Uterus (tissue), 4 donors: ENCODE results near the gene CCL14. TPM values are rescaled to one million over a fixed set of nuclear protein-coding genes. Genes with fewer than 3 reads are reported as not detected.
A peak's percentile ranks its signal among the peaks of the same experiment; 100 is the strongest.

Experiments used
- DNase-seq, 2 donors: peaks; one replicate each; pipeline ENCODE4 v3.0.0-alpha.2; 2019 to 2020
- H3K27ac ChIP-seq, 2 donors: fragments of 200-600 bp; sonication (generic); 1 replicate in 1 of 2; 2 replicates in 1 of 2; pipeline ENCODE4 v1.5.1; 2016 to 2018
- H3K27me3 ChIP-seq, 2 donors: fragments of 200-600 bp; sonication (generic); one replicate each; pipeline ENCODE4 v1.5.1; 2018 to 2019; ENCODE audit warnings: control low read depth in 1 of 2
- H3K36me3 ChIP-seq, 2 donors: fragments of 200-600 bp; sonication (generic); one replicate each; pipeline ENCODE4 v1.5.1; 2019; ENCODE audit warnings: control low read depth in 1 of 2
- H3K4me1 ChIP-seq, 2 donors: fragments of 200-600 bp; sonication (generic); one replicate each; pipeline ENCODE4 v1.5.1; 2018 to 2019; ENCODE audit warnings: control low read depth in 1 of 2
- H3K4me3 ChIP-seq, 2 donors: fragments of 200-600 bp; sonication (generic); 1 replicate in 1 of 2; 2 replicates in 1 of 2; pipeline ENCODE4 v1.5.1; 2018 to 2019; ENCODE audit warnings: mild to moderate bottlenecking in 1 of 2
- H3K9me3 ChIP-seq, 2 donors: fragments of 200-600 bp; sonication (generic); one replicate each; pipeline ENCODE4 v1.5.1; 2019; ENCODE audit warnings: control low read depth in 1 of 2
- POLR2A ChIP-seq, 2 donors: fragments of 450-650 bp; IDR thresholded peaks; one replicate each; pipeline ENCODE4 v1.6.1; 2016; ENCODE audit warnings: antibody characterized with exemption in 2 of 2, mild to moderate bottlenecking in 1 of 2, moderate library complexity in 1 of 2
- intact Hi-C: fragments of 100-400 bp; cut with DNase I; formaldehyde crosslinking; loops from one replicate; pipeline ENCODE4 v1.15.1; 2023; ENCODE audit warnings: low total_unique reads
- total RNA-seq, 4 donors: library from RNA; depleted of rRNA in 3 of 4; stranded (reverse); fragments of >200 nt in 3 of 4; gene quantifications; one replicate each; pipeline versions ENCODE4 v1.1.0 to v1.2.4, GENCODE V29; 2014 to 2023
- TF ChIP-seq, protein P1 (sequence below), 4 experiments: fragments of 200-600 bp in 2 of 4; fragments of 450-650 bp in 2 of 4; sonication (generic) in 2 of 4; IDR thresholded peaks; one replicate each; pipeline ENCODE4 v1.5.1; 2016 to 2019; ENCODE audit warnings: antibody characterized with exemption in 4 of 4, mild to moderate bottlenecking in 2 of 4, moderate library complexity in 1 of 4
- donor health status: DM: yes; HTN: yes; CAD: no.

Gene CCL14
- 100 to 1,000 TPM in 3 of 4 donors, under 1 TPM in 1; 0.97 to 165 (median 143) TPM for total RNA-seq

DNA sequence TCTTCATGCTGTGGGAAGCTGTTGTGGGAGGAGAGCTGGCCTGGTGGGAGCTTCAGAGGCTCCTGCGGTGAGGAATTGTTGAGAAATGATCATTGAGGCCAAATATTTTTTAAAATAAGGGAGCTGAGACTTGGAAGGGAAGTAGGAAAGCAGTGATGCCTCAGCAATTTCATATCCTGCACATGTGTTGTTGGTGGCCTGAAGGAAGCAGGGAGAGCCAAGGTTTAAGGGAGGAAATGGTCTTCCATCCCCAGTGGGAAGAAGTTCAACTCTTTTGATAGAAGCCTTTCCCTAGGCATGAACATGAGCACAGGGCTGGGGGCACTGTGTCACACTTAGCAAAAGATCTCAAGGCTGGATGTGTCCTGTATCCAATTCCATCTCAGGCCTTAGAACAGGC, at the start of gene CCL14:
TSS of gene CCL14 (minus strand) at position 87 of the 400 bp plus-strand sequence. CDS start at position 7, 80 bp downstream.
- no peaks in the 10 kb centered on the region for H3K27me3 ChIP-seq
- H3K4me3 ChIP-seq: peak within 1 kb of the TSS in 1 of 2 donors; percentile 13
- intact Hi-C loops: no loop called here
- H3K36me3 ChIP-seq: no peaks in the 10 kb centered on the region
- DNase-seq: no peak
- no peaks in the 10 kb centered on the region for H3K9me3 ChIP-seq
- H3K4me1 ChIP-seq: no peaks in the 10 kb centered on the region
- peak within 1 kb of the TSS in 1 of 2 donors; percentile 34 for H3K27ac ChIP-seq
- TF ChIP-seq, protein P1, sequence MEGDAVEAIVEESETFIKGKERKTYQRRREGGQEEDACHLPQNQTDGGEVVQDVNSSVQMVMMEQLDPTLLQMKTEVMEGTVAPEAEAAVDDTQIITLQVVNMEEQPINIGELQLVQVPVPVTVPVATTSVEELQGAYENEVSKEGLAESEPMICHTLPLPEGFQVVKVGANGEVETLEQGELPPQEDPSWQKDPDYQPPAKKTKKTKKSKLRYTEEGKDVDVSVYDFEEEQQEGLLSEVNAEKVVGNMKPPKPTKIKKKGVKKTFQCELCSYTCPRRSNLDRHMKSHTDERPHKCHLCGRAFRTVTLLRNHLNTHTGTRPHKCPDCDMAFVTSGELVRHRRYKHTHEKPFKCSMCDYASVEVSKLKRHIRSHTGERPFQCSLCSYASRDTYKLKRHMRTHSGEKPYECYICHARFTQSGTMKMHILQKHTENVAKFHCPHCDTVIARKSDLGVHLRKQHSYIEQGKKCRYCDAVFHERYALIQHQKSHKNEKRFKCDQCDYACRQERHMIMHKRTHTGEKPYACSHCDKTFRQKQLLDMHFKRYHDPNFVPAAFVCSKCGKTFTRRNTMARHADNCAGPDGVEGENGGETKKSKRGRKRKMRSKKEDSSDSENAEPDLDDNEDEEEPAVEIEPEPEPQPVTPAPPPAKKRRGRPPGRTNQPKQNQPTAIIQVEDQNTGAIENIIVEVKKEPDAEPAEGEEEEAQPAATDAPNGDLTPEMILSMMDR (IDR thresholded peaks at IDR 0.05): no peak
- no peak for TF ChIP-seq POLR2A (IDR thresholded peaks at IDR 0.05)

GRCh38 chr17:36036235-36036634, 49.7 kb upstream of the CCL14 start:
- H3K27me3 ChIP-seq: no peaks in the 10 kb centered on the region
- no peak overlapping the region for H3K4me3 ChIP-seq
- H3K4me1 ChIP-seq: no peaks in the 10 kb centered on the region
- TF ChIP-seq POLR2A (IDR thresholded peaks at IDR 0.05): no peak
- TF ChIP-seq, protein P1 (IDR thresholded peaks at IDR 0.05): no peak
- no peak overlapping the region for H3K27ac ChIP-seq
- DNase-seq: no peak
- no peaks in the 10 kb centered on the region for H3K9me3 ChIP-seq
- H3K36me3 ChIP-seq: no peaks in the 10 kb centered on the region
- intact Hi-C loops: no loop called here

GRCh38 chr17:36034127-36034526, 47.6 kb upstream of the CCL14 start:
- no peak for DNase-seq
- intact Hi-C loops: no loop called here
- Histone ChIP-seq H3K27me3 (no peaks in the 10 kb centered on the region), H3K27ac (no peak overlapping the region), H3K36me3 (no peaks in the 10 kb centered on the region), H3K4me3 (no peak overlapping the region), H3K4me1 (no peaks in the 10 kb centered on the region), H3K9me3 (no peaks in the 10 kb centered on the region)
- TF ChIP-seq POLR2A (IDR thresholded peaks at IDR 0.05): no peak
- TF ChIP-seq, protein P1 (IDR thresholded peaks at IDR 0.05): no peak

GRCh38 chr17:36030956-36031355, 44.4 kb upstream of the CCL14 start:
- no peak for DNase-seq
- Histone ChIP-seq H3K4me1 (no peaks in the 10 kb centered on the region), H3K27ac (no peak overlapping the region), H3K9me3 (no peaks in the 10 kb centered on the region), H3K36me3 (no peaks in the 10 kb centered on the region), H3K27me3 (no peaks in the 10 kb centered on the region), H3K4me3 (no peak overlapping the region)
- intact Hi-C loops: no loop called here
- TF ChIP-seq, protein P1 (IDR thresholded peaks at IDR 0.05): no peak
- no peak for TF ChIP-seq POLR2A (IDR thresholded peaks at IDR 0.05)

DNA sequence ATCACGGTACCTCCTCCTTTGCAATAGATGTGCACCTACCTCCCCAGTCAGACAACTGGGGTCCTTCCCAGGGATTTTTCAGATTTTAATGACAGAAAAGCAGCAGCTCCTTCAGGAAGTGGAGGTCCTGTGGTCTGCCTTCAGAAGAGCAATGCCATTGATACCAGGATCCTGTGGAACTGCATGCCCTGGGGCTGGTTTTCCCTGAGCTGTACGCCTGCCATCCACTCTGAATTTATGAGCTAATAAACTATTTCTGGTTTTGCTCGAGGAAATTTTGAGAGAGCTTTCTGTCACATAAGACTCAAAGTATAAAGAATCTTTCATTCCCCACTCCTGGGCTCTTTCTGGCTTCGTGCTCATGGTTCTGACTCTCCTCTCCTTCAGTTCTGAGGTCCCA, 41.2 kb upstream of the CCL14 start:
- DNase-seq: no peak
- intact Hi-C loops: no loop called here

More for the DNA sequence above, 41.2 kb upstream of the CCL14 start:
- Histone ChIP-seq H3K4me1 (no peaks in the 10 kb centered on the region), H3K4me3 (no peak overlapping the region), H3K36me3 (no peaks in the 10 kb centered on the region), H3K27ac (no peak overlapping the region), H3K27me3 (no peaks in the 10 kb centered on the region), H3K9me3 (no peaks in the 10 kb centered on the region)
- TF ChIP-seq POLR2A (IDR thresholded peaks at IDR 0.05): no peak
- TF ChIP-seq, protein P1 (IDR thresholded peaks at IDR 0.05): no peak
